Fibroblast of peridontal ligament (primary cell): Measurements from ENCODE around the gene HCAR3.
"Not testable (repeated sequence)": the region's sequence is repeated elsewhere in the genome, so short reads cannot be mapped to it uniquely, and the experiment has no call there.

Experiments used
- DNase-seq: peaks from one replicate; pipeline ENCODE4 v3.0.0-alpha.2; 2010; ENCODE audit errors: extremely low read depth

Gene HCAR3

GRCh38 chr12:122716658-122717057, at the start of gene HCAR3:
HCAR3 (minus strand) TSS chr12:122716811; CDS start chr12:122716737, 74 bp downstream.
- DNase-seq = not testable (repeated sequence)

- no peak for DNase-seq
These were observed 41.0 kb upstream of the HCAR3 start for GRCh38 chr12:122757568-122757967.

GRCh38 chr12:122754790-122755189, 38.2 kb upstream of the HCAR3 start:
- no peak for DNase-seq

- no peak for DNase-seq
These were observed 36.7 kb upstream of the HCAR3 start for GRCh38 chr12:122753319-122753650.

- DNase-seq = peak; percentile 92
These were observed 36.1 kb upstream of the HCAR3 start, which contains the start of gene DENR for GRCh38 chr12:122752464-122753318. DENR (plus strand) TSS chr12:122752824; CDS start chr12:122753702, 878 bp downstream.

- DNase-seq = not testable (repeated sequence)
These were observed 34.3 kb upstream of the HCAR3 start for GRCh38 chr12:122750781-122751515.

GRCh38 chr12:122749569-122750332, 33.1 kb upstream of the HCAR3 start:
- DNase-seq = no peak

GRCh38 chr12:122747224-122748135, 30.9 kb upstream of the HCAR3 start:
- no peak for DNase-seq

- DNase-seq = no peak
These were observed 27.4 kb upstream of the HCAR3 start for GRCh38 chr12:122743895-122744525.

- no peak for DNase-seq
These were observed 23.7 kb upstream of the HCAR3 start for GRCh38 chr12:122740351-122740750.

- DNase-seq = no peak
These were observed 22.0 kb upstream of the HCAR3 start for GRCh38 chr12:122738571-122738970.

GRCh38 chr12:122732611-122733010, 16.0 kb upstream of the HCAR3 start:
- no peak for DNase-seq

GRCh38 chr12:122732170-122732569, 15.6 kb upstream of the HCAR3 start:
- DNase-seq = no peak

GRCh38 chr12:122730215-122731014, 13.8 kb upstream of the HCAR3 start, which contains the start of gene HCAR1:
HCAR1 (minus strand) TSS chr12:122730844; CDS start chr12:122730339, 505 bp downstream.
- peak; percentile 60 for DNase-seq

GRCh38 chr12:122729583-122730214, 13.1 kb upstream of the HCAR3 start:
- DNase-seq = no peak

GRCh38 chr12:122726080-122726558, 9.5 kb upstream of the HCAR3 start:
- DNase-seq = no peak

GRCh38 chr12:122725452-122726079, 9.0 kb upstream of the HCAR3 start:
- no peak for DNase-seq

GRCh38 chr12:122724641-122725243, 8.1 kb upstream of the HCAR3 start:
- no peak for DNase-seq
